ENCODE measurements around the gene KCNK5. TPM values are rescaled to one million over a fixed set of nuclear protein-coding genes. Genes with fewer than 3 reads are reported as not detected.

KCNK5 gene
- total RNA-seq (2022) (19.8 and 20.9 TPM in 2 replicates), Bru-seq, nascent RNA (percentile 73 among the genes with signal in this experiment), BruChase-seq, experiment 1, labeled RNA remaining after a 2-hour chase (percentile 68 among the genes with signal in this experiment), BruChase-seq, experiment 2, labeled RNA remaining after a 6-hour chase (percentile 57 among the genes with signal in this experiment)
- long read RNA-seq, transcript KCNK5-201 (5 exons, 3,756 nt), result major isoform, 8 of 24 reads
- long read RNA-seq, partial matches to known transcripts, result 3 of 24 reads
- long read RNA-seq, other reads (novel, unspliced or antisense), result 13 of 24 reads

DNA sequence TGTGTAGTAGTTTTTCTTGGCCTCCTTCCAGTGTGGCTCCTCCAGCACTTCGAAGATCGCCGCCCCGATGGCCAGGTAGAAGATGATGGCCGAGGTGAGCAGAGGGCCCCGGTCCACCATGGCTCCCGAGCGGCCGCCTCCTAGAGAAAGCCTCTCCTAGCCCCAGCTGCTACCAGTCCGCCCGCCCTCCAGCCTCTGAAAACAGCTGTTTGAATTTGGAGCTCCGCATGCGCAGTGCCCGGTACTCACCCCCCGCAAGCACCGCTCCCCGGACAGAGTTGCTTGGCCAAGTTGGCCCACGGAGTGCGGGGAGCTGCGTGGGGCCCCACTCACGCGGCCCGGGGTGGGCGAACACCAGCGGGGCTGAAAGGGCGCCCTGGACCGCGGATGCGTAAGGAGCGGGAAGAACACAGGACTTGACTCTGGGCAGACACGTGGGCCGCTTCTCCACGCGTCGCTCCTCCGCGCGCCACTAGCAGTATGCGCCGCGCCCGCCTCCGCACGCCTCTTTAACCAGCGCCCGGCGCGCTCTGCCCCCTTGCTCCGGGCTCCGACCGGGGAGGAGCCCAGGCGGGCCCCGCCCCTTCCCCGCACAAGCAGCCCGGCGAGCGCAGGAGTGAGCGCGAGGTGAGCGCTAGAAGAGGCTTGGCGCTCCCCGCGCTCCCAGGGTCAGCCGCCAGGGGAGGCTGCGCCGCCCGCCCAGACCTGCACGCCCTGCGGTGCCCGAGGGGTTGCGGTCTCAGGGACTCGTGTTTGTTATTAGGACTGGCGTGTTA lies at the start of gene KCNK5:
Gene KCNK5, minus strand, starts transcription at position 484 of the 776 bp plus-strand sequence. Its CDS starts 364 bp downstream, at position 120.
- Mint-ChIP-seq H3K4me3 (ENCODE audit: unreplicated experiment) (peak within 1 kb of the TSS; percentile 83), H3K27me3 (ENCODE audit: insufficient read depth, unreplicated experiment) (no peaks in the 10 kb centered on the region), H3K36me3 (ENCODE audit: insufficient read depth, unreplicated experiment) (peaks cover 28% of the 10 kb centered on the region), H3K4me1 (ENCODE audit: low read depth, unreplicated experiment) (peaks cover 33% of the 10 kb centered on the region), H3K9me3 (ENCODE audit: unreplicated experiment) (no peaks in the 10 kb centered on the region), H3K27ac (ENCODE audit: unreplicated experiment) (peak within 1 kb of the TSS; percentile 50)
- peaks cover 32% of the 10 kb centered on the region for H3K4me1 ChIP-seq
- no peaks in the 10 kb centered on the region for H3K36me3 ChIP-seq (ENCODE audit: control insufficient read depth, insufficient read depth, low read length)
- peak; percentile 86 to 90 for DNase-seq
- TF ChIP-seq CTCF (IDR thresholded peaks at IDR 0.05; ENCODE audit: insufficient read depth in 1 of 2, low read depth in 1 of 2, low read length in 1 of 2, severe bottlenecking in 1 of 2, unreplicated experiment in 1 of 2), result peak; percentile 73 to 80
- H3K4me3 ChIP-seq (ENCODE audit: low read depth, low read length), result peak within 1 kb of the TSS; percentile 90
- CTCF ChIA-PET, result interaction anchor here (0.6 to 0.8 kb wide), 2 partner anchors 40 kb away, joined by 3 to 7 read pairs; no protein-coding TSS in a partner anchor
- POLR2A ChIA-PET, result interaction anchor here (0.6 to 0.7 kb wide), 2 partner anchors 35 to 39 kb away, joined by 3 to 6 read pairs; no protein-coding TSS in a partner anchor
- H3K9me3 ChIP-seq, result no peaks in the 10 kb centered on the region
- no peaks in the 10 kb centered on the region for H3K27me3 ChIP-seq (replicated peaks; ENCODE audit: control insufficient read depth, insufficient read depth, low read length)
- intact Hi-C loops (cut with micrococcal nuclease; ENCODE audit: unreplicated experiment), result loop anchor here (1.0 to 2.0 kb wide), 4 partner anchors 20 to 74 kb away; no protein-coding TSS in a partner anchor
- TSS peak; percentile 56 for BruUV-seq (replicated peaks)

DNA sequence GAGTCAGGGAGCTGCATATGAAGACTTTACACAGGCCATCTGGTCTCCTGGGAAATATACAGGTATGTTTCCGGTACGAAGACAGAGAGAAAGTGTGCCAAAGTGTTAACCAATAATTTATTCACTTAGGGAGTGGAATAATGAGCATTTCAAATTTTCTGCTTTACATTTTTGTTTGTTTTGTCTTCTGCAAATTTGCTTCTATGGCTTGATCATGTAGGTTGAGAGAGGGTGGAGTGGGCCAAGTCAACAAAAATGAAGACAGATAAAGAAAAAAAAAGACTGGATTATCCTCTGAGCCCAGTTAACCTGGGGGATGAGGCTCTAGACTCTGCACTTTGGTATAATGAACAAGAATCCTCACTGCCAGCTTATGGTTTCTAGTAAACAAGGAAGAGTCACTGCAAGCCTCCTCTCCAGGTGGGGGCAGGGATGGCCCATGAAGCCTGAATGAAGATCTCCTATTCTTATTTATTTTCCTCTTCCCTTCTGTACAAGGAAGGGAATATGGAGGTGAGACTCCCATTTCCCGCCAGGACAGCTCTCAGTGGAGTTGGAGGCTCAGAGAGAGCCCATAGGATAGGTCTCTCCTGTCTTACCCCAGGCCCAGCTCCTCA lies 47.2 kb upstream of the KCNK5 start:
- Mint-ChIP-seq H3K27ac (ENCODE audit: unreplicated experiment) (no peak overlapping the region), H3K27me3 (ENCODE audit: insufficient read depth, unreplicated experiment) (no peaks in the 10 kb centered on the region), H3K4me1 (ENCODE audit: low read depth, unreplicated experiment) (peaks cover 23% of the 10 kb centered on the region), H3K36me3 (ENCODE audit: insufficient read depth, unreplicated experiment) (peaks cover 5% of the 10 kb centered on the region), H3K9me3 (ENCODE audit: unreplicated experiment) (no peaks in the 10 kb centered on the region), H3K4me3 (ENCODE audit: unreplicated experiment) (no peak overlapping the region)
- DNase-seq, result no peak
- Histone ChIP-seq H3K4me3 (ENCODE audit: low read depth, low read length) (no peak overlapping the region), H3K9me3 (no peaks in the 10 kb centered on the region), H3K4me1 (peaks cover 14% of the 10 kb centered on the region), H3K27me3 (replicated peaks; ENCODE audit: control insufficient read depth, insufficient read depth, low read length) (no peaks in the 10 kb centered on the region), H3K36me3 (ENCODE audit: control insufficient read depth, insufficient read depth, low read length) (no peaks in the 10 kb centered on the region)
- ChIA-PET POLR2A (no interaction called here), CTCF (no interaction called here)
- TF ChIP-seq CTCF (IDR thresholded peaks at IDR 0.05; ENCODE audit: insufficient read depth in 1 of 2, low read depth in 1 of 2, low read length in 1 of 2, severe bottlenecking in 1 of 2, unreplicated experiment in 1 of 2), result no peak
- intact Hi-C loops (cut with micrococcal nuclease; ENCODE audit: unreplicated experiment), result no loop called here
- BruUV-seq (replicated peaks), result no TSS peak

- Mint-ChIP-seq H3K27me3 (ENCODE audit: insufficient read depth, unreplicated experiment) (no peaks in the 10 kb centered on the region), H3K27ac (ENCODE audit: unreplicated experiment) (no peak overlapping the region), H3K36me3 (ENCODE audit: insufficient read depth, unreplicated experiment) (peaks cover 8% of the 10 kb centered on the region), H3K4me3 (ENCODE audit: unreplicated experiment) (no peak overlapping the region), H3K9me3 (ENCODE audit: unreplicated experiment) (no peaks in the 10 kb centered on the region), H3K4me1 (ENCODE audit: low read depth, unreplicated experiment) (peaks cover 34% of the 10 kb centered on the region)
- ChIA-PET CTCF (no interaction called here), POLR2A (no interaction called here)
- no peak for TF ChIP-seq CTCF (IDR thresholded peaks at IDR 0.05; ENCODE audit: insufficient read depth in 1 of 2, low read depth in 1 of 2, low read length in 1 of 2, severe bottlenecking in 1 of 2, unreplicated experiment in 1 of 2)
- H3K4me3 ChIP-seq (ENCODE audit: low read depth, low read length), result no peak overlapping the region
- intact Hi-C loops (cut with micrococcal nuclease; ENCODE audit: unreplicated experiment), result no loop called here
- H3K36me3 ChIP-seq (ENCODE audit: control insufficient read depth, insufficient read depth, low read length), result 0 out of 2 replicates have a peak, but pooled peaks cover 1% of the 10 kb centered on the region
- no peaks in the 10 kb centered on the region for H3K9me3 ChIP-seq
- no peaks in the 10 kb centered on the region for H3K27me3 ChIP-seq (replicated peaks; ENCODE audit: control insufficient read depth, insufficient read depth, low read length)
- H3K4me1 ChIP-seq, result peaks cover 23% of the 10 kb centered on the region
- BruUV-seq (replicated peaks), result no TSS peak
- no peak for DNase-seq
Measured at GRCh38 chr6:39274903-39275302, 45.6 kb upstream of the KCNK5 start.

Data from Caco-2 (cell line).